Posterior cingulate gyrus (tissue), 11 donors: ENCODE data around the gene ROBO3.

ENCODE experiments used
- DNase-seq, 10 donors: peaks; one replicate each; pipeline versions ENCODE4 v3.0.0 to v3.0.0-alpha.2; 2020 to 2021; ENCODE audit warnings: mixed read lengths in 3 of 10
- intact Hi-C: fragments of 100-400 bp; cut with DNase I; formaldehyde crosslinking; loops from one replicate; pipeline ENCODE4 v1.15.1; 2023

Gene ROBO3

DNA sequence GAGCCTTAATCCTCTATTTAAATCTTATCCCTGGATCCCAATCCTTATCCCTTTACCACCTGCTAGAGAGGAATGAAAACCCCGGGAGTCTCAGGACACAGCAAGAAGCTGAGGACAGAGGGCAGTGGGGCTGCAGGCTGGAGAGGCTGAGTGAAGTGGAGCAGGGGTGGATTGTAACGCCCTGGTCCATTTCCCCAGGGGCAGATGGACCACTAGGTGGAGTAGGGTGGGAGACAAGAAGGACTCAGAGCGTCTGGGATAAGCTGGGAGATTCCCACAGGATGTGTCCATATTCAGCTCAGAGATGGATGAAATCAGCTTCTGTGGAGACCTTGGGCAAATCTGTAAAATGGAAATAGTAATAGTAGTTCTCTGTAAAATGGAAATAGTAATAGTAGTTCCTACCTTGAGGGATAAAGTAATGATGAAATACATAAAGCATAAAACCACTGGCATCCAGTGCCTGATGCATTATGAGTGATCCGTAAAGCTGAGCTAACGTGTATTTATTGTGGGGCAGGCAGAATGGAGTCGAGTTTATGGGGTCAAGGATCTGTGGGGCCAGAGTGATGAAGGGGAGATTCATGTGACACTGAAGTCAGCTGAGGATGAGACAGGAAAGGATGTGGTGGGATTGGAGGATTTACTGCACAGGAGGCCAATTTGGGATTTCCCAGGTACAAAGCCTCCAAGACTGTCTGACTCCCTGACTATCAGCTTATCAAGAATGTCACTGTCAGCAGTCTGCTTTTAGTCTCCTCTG, 34.3 kb downstream of the ROBO3 start:
- intact Hi-C loops: no loop called here
- DNase-seq: peak in 1 of 10 donors; percentile 35

DNA sequence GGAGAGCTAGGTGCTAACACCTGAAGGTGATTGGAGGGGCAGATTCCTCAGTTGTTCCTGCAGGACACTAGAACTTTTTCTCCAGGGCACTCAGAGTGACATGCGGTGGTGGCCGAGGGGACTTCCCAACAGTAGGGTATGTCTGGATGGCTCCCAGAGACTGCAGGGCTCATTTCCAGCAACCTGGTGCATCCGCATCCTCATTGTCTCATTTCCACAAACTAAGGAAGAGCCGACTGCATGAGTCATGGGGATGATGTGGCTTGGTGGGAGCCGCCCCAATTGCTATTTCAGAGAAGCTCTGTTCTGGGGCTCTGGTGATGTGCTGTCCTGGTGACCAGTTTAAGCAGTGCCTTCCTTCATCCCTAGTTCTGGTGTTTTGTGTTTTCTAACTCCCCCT, 35.2 kb downstream of the ROBO3 start:
- DNase-seq: peak in 1 of 10 donors; percentile 81
- intact Hi-C loops: no loop called here

DNA sequence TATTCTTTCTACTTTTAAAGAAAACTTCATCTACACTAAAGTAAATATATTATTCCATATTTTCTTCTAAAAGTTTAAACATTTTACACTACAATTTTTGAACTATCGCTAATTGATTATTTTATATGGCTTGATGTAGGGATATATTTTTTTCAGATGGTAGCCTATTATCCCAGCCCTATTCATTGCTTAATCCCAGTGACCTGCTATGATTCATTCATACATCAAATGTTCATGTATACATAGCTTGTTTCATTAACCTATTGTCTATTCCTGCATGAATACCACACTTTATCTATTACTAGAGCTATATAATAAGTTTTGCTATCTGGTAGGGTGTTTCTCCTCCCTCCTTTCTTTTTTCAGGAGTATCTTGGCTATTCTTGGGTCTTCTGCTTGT, 37.4 kb downstream of the ROBO3 start:
- intact Hi-C loops: no loop called here
- no peak for DNase-seq

DNA sequence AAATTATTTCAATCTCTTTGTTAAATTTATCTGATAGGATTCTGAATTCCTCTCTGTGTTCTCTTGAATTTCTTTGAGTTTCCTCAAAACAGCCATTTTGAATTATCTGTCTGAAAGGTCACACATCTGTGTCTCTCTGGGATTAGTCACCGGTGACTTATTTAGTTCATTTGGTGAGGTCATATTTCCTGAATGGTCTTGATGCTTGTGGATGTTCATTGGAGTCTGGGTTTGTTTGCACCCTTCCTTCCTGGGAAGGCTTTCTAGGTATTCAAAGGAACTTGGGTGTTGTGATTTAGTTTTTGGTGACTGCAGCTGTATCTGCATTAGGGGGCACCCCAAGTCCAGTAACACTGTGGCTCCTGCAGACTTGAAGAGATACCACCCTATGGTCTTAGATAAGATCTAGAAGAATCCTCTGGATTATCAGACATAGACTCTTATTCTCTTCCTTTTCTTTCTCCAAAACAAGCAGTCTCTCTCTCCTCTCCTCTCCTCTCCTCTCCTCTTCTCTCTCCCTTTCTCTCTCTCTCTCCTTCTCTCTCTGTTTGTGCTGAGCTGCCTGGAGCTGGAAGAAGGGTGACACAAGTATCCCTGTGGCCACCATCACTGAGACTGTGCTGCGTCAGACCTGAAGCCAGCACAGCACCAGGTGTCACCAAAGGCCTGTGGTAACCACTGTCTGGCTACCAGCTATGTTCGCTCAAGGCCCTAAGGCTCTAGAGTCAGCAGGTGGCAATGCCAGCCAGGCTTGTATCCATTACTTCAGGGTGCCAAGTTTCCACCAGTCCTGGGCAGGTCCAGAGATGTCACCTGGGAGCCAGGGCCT, 50.5 kb downstream of the ROBO3 start:
- no peak for DNase-seq
- intact Hi-C loops: no loop called here

DNA sequence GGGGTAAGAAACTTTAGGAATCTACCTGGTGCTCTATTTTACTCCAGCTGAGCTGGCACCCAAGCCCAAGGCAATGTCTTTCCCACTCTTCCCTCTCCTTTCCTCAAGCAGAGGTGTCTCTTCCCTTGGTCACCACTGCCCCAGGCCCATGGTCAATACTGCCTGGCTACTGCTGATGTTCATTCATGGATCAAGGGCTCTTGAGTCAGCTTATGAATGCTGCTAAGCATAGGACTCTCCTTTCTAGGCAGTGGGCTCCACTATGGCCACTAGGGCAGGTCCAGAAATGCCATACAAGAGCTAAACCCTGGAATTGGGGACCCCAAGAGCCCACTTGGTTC, 51.1 kb downstream of the ROBO3 start:
- DNase-seq: no peak
- intact Hi-C loops: no loop called here

DNA sequence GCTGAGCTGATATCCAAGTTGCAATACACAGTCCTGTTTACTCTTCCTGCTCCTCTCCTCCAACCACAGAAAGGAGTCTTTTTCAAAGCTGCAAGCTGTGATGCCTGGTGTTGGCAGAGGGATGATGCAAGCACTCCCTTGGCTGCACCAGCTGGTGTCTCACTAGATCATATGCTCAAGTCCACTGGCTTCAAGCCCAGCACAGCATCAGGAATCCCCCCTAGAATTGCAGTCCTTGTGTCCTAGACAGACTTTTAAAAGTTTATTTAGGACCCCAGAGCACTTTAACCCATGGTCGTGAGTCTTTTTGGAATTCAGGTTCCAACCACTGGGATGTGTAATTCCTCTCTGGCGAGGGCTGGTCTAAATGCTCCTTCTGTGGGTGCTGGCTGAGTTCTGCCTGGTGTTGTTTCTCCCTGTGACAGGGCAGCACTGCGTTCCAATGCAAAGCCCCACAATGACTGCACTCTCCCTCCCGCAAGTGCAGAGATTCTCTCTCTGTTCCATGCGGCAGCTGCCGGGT, 51.9 kb downstream of the ROBO3 start:
- DNase-seq: peak in 7 of 10 donors; percentile 60 to 97 (median 70)
- intact Hi-C loops: loop anchor here (1.0 kb wide), 1 partner anchor 26 kb away; no protein-coding TSS in a partner anchor

DNA sequence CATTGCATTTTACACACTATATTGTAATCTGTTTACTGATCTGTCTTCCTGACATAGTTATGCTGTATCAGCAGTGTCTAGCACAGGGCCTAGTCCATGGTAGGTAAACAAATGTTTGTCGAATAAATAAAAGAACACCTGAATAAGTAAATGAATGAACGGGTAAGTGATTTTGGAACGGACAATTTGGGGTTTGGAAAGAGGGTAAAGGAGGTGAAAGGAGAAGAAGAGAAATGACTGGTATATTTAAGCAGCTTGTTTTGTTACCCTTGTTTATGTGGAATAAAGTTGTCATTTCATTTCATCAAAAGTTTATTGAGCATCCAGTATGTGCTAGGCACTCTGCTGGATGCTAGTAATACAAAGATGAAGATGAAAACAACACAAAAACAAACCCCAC, 53.7 kb downstream of the ROBO3 start, which contains the start of gene HEPN1:
Gene HEPN1, plus strand, starts transcription at position 301 of the 400 bp plus-strand sequence.
- DNase-seq: no peak
- intact Hi-C loops: no loop called here

DNA sequence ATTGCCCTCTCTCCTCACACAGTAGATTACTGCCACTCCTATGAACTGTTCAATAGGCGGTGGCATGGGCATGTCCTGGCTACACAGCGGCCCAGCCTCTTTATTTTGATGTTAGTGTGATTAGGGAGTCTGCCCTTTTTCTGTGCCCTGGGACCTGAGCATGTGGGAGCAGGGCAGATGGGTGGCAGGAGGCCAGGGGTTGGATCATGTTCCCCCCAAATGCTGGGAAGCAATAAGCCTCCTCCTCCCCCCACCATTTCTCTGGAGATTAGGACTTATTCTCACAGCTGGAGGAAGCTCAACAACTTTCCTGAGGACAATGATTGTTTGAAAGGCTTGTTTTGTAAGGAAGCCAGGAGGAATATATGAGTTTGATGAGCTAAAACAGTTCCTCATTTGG, 54.7 kb downstream of the ROBO3 start:
- DNase-seq: peak in 1 of 10 donors; percentile 85
- intact Hi-C loops: no loop called here

DNA sequence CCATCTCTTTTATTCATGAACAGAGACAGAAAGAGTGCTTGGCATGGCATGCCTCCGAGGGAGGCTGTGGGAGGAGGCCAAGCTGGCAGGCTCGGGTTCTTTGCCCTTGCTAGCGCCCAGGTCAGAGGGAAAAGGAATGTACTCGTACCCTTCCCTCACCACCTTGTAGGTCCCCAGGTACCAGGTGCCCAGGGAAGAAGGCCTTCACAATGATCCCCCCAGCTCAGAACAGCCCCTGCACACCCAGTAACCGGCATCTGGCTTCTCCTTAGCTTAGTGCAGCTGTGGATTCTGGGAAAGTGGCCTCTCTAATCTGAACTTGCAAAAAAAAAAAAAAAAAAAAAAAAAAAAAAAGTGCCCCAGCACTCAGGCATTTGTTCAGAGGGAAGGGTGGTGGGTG, 55.1 kb downstream of the ROBO3 start:
- DNase-seq: no peak
- intact Hi-C loops: no loop called here

DNA sequence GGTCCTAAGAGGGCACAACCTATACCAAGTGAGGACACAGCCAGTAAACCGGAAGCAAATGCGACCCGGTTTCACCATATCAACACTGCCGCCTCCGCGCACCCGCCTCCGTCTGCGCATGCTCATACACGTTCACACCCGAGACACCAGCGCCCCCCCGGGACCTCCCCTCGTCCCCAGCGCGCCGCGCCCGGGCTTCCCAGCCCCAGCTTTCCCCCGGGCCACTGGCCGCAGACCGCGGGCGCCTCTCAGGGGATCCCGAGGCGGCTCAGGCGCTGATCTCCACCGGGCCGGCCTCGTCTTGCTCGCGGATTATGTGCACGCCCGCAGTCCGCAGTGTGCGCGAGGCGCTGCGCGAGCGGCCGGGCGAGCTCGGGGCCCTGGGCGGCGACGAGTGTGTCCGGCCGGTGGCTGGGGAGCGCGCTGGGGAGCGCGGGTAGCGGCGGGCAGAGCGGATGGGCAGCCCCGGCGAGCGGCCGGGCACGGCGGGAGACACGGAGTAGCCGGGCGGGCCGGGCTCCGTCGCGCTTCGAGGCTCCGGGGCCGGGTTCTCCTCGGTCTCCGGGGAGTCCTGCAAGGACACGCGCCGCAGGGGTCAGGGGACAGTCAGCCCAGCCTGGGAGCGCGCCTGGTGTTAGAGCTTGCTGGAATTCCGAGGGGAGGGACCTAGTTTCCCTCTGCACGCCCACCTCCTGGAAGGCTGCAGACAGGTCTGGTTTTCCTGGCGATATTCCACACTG, 55.8 kb downstream of the ROBO3 start:
- DNase-seq: peak in 5 of 10 donors; percentile 44 to 89 (median 85)
- intact Hi-C loops: no loop called here

DNA sequence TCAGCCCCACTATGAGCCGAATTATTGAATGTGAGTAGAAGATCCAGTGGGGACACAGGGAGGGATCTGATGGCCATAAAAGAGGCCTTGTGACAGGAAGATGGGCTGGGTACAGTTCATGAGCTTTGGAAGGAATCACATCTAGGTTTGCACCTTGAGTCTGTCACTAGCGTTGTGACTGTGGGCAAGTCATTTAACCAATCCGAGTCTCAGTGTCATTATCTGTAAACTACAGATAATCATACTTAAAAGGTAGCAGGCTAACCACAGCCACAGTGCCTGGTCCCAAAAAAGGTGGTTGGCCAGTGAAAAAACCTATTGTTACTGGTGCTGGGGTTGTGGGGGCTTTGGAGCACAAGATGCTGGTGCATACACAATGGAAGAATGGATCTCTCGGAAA, 57.6 kb downstream of the ROBO3 start:
- intact Hi-C loops: no loop called here
- no peak for DNase-seq

DNA sequence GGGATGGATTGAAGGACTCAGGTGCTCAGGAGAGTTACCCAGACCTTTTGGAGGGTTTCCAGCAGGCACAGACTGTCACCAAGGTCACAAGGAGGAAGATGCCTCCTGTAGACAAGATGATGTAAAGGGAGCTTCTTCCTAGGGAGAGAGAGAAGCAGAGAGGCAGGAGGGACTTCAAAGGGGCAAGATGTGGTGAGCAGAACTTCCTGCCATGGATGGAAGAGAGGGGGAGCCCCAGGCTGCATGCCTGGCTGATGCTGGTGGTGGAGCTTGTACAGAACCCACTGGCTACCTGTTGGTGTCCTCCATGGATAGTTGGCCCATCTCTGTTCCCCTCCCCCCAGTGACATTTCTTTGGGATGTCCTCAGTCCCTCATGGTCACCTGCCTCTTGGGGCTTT, 58.1 kb downstream of the ROBO3 start:
- no peak for DNase-seq
- intact Hi-C loops: no loop called here

DNA sequence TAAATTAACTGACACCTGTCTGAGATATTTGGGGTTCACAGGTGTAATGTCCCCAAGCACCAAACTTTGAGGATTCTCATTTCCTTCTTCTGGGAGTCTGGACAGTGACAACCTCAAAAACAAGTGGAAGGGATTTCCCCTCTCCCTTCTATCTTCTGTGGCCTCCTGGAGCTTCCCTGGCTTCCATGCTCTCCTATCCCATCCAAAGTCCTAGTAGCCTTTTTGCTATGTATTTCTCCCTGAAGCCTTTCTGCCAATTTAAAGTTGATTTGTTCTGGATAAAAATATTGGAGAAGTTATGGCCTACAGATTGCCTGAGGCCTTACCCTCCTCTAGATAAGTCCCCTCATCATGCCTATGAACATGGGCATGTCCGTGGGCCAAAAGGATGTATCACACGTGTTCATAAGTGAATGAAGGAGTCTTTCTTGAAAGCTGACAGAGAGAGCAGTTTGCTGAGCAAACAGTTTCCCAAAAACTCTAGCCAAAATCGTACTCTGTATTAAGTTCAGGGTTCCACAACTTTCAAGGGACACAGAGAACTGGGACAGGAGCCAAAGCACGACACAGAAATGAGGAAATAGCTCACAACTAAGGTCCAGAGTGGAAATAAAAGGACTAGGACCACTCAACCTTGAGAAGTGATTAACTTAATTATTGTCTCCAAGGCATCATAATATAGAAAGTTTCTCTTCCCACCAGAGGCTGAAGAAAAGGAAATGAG, 63.9 kb downstream of the ROBO3 start:
- intact Hi-C loops: no loop called here
- DNase-seq: no peak

DNA sequence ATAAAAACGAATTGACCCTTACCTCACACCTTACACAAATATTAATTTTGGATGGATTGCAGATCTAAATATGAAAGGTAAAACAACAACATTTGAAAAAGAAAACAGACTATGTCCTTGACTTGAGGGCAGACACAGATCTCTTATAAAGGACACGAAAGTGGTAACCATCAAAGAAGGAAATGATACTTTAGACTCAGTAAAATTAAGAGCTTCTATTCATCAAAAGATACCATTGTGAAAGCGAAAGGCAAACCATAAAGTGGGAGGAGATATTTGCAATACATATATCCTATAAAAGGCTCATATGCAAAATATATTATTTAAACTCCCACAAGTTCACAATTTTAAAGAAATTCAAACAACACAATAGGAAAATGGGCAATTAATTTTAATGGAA, 65.6 kb downstream of the ROBO3 start:
- intact Hi-C loops: loop anchor here (5.0 kb wide), 1 partner anchor 53 kb away; no protein-coding TSS in a partner anchor
- DNase-seq: no peak
